Nucleus accumbens (tissue), 56 donors: ENCODE measurements around the gene MTF1.
"Not testable (repeated sequence)": the region's sequence is repeated elsewhere in the genome, so short reads cannot be mapped to it uniquely, and the experiment has no call there.

Experiments
- DNase-seq, 56 donors: peaks; one replicate each; lab custom pipeline; 2025; lab: John Stamatoyannopoulos, UW

MTF1 gene

DNA sequence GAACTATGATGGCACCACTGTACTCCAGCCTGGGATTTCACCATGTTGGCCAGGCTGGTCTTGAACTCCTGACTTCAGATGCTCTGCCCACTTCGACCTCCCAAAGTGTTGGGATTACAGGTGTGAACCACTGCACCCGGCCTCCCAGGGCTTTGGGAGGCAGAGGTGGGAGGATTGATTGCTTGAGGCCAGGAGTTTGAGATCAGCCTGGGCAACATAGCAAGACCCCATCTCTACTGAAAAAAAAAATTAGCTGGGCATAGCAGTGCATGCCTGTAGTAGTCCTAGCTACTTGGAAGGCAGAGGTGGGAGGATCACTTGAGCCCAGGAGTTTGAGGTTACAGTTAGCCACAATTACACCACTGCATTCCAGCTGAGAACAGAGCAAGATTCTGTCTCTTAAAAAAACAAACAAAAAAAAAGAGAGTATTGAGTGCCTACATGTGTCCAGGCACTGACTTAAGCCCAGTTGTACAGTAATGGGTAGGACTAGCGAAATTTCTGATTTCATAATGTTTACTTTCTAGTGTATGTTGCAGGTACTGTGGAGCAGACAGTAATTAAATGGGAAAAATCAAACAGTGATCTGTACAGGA, 61.5 kb downstream of the MTF1 start:
- no peak for DNase-seq

- DNase-seq, result peak in 21 of 56 donors; percentile 1 to 58 (median 9)
Measured at GRCh38 chr1:37795340-37796125, 63.9 kb downstream of the MTF1 start.

GRCh38 chr1:37794372-37795339, 64.7 kb downstream of the MTF1 start:
- peak in 15 of 56 donors; percentile 4 to 33 (median 12) for DNase-seq

GRCh38 chr1:37793773-37794371, 65.5 kb downstream of the MTF1 start, which contains the start of gene MANEAL:
Gene MANEAL (plus strand): TSS chr1:37793847. CDS start chr1:37794183, 336 bp downstream.
- peak in 31 of 56 donors; percentile 2 to 67 (median 30) for DNase-seq

GRCh38 chr1:37792943-37793686, 66.3 kb downstream of the MTF1 start:
- peak in 1 of 56 donors; percentile 55 for DNase-seq

GRCh38 chr1:37782491-37782890, 76.9 kb downstream of the MTF1 start:
- DNase-seq, result no peak

- no peak for DNase-seq
Measured at GRCh38 chr1:37778654-37779053, 80.7 kb downstream of the MTF1 start.

GRCh38 chr1:37776946-37777516, 82.4 kb downstream of the MTF1 start:
- DNase-seq, result no peak

- DNase-seq, result not testable (repeated sequence)
Measured at GRCh38 chr1:37771440-37771839, 88.0 kb downstream of the MTF1 start.

- no peak for DNase-seq
Measured at GRCh38 chr1:37767488-37767887, 91.9 kb downstream of the MTF1 start.

- DNase-seq, result peak in 19 of 56 donors; percentile 11 to 52 (median 30)
Measured at GRCh38 chr1:37765916-37766664, 93.3 kb downstream of the MTF1 start.

DNA sequence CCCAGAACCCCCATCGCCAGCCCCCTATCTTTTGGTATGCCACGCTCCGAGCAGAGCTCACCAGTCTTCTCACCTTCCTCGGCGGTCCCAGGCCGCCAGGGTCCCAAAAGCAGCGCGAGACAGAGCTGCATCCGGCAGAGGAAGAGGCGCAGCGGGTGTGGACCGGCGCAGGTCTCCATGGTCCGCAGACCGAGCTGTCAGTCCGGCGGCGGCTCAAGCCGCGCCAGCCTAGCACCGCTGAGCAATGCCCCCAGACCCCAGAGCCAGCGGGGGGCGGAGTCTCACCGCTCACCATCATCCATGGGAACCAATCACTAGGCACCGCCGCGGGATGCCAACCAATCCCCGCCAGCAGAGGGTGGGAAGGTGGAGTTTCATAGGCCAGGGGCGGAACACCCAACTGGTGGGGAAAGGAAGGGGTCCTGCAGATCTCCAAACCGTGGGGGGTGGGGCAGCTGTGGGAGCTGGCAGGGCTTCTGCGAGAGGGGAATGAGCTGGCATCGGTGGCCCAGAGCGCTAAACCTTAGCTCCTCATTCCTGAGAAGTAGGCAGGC, 94.4 kb downstream of the MTF1 start, which contains the start of gene EPHA10:
Gene EPHA10, minus strand, starts transcription at position 233 of the 554 bp plus-strand sequence. Its CDS starts 54 bp downstream, at position 179.
- DNase-seq, result peak in 41 of 56 donors; percentile 18 to 88 (median 56)

GRCh38 chr1:37764414-37764825, 95.0 kb downstream of the MTF1 start:
- DNase-seq, result peak in 17 of 56 donors; percentile 9 to 55 (median 39)

- DNase-seq, result peak in 2 of 56 donors; percentile 7 to 13
Measured at GRCh38 chr1:37763791-37764413, 95.5 kb downstream of the MTF1 start.

DNA sequence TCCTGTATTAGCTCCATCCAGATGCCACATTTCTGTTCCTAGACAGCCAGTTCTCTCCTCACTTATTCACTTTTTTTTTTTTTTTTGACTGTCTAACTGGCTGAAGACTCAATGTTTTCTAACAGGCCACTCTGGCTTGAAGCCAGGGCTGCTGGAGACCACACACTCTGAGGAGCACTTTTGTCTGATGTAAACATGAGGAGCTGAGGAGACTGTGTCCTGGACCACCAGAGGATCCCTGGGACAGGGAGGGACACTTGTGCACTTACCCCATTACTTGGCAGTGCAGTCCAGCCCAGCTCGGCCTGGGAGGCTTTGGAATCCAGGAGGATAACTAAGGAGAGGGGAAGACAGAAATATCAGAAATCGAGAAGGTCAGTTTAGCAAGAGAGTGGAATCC, 96.9 kb downstream of the MTF1 start:
- DNase-seq, result no peak

DNA sequence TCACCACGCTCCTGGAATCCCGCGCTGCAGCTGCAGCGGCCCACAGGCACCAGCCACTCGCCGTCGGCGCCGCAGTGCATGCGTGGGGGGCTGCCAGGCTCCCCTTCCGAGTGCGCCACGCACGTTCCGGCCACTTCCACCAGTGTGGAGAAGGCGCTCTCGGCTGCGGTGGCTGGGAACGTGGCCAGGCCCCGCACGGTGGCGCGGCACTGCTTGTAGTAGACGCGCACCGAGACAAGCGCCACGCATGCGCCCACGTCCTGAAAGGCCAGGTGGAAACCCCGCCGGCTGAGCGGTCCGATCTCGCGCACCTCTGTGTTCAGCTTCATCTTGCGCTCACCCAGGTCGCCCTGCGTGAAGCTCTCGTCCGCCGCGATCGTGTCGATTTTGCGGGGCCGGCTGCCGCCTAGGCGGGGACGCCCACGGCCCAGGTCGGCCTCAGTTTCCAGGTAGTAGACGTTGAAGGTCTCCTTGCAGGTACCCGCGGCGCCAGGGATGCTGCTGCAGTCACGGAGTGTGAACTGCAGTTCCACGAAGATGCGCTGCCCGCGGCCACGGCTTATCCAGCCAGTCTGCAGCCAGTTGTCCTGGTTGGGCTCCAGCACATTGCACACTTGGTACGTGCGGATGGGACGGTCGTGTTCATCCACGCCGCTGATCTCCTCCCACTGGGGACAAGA, 97.8 kb downstream of the MTF1 start:
- DNase-seq, result no peak
